ES-I3 (cell line): ENCODE results near the gene CDH26.
"Not testable (repeated sequence)": the region's sequence is repeated elsewhere in the genome, so short reads cannot be mapped to it uniquely, and the experiment has no call there.

Source experiments
- H3K36me3 ChIP-seq: 2 replicates; pipeline ENCODE4 v1.6.1; 2013; ENCODE audit warnings: mild to moderate bottlenecking, low read length, control low read depth, moderate library complexity; ENCODE audit not compliant: insufficient read depth
- H3K4me1 ChIP-seq: 2 replicates; pipeline ENCODE4 v1.6.1; 2013; ENCODE audit warnings: mild to moderate bottlenecking, control low read depth, low read length; ENCODE audit not compliant: insufficient read depth
- H3K9ac ChIP-seq: 2 replicates; pipeline ENCODE4 v1.6.1; 2013; ENCODE audit warnings: low read depth, mild to moderate bottlenecking, low read length, moderate library complexity
- H3K9me3 ChIP-seq: 2 replicates; pipeline ENCODE4 v1.6.1; 2013; ENCODE audit warnings: mild to moderate bottlenecking, low read length, moderate library complexity; ENCODE audit not compliant: control insufficient read depth, insufficient read depth

The CDH26 gene

GRCh38 chr20:60024801-60025200 lies 66.6 kb downstream of the CDH26 start:
- H3K9ac ChIP-seq: no peak overlapping the region
- no peaks in the 10 kb centered on the region for H3K4me1 ChIP-seq
- no peaks in the 10 kb centered on the region for H3K36me3 ChIP-seq
- H3K9me3 ChIP-seq: no peaks in the 10 kb centered on the region

- H3K36me3 ChIP-seq: no peaks in the 10 kb centered on the region
- H3K9me3 ChIP-seq: no peaks in the 10 kb centered on the region
- no peak overlapping the region for H3K9ac ChIP-seq
- no peaks in the 10 kb centered on the region for H3K4me1 ChIP-seq
Observed at GRCh38 chr20:60026010-60026409, 67.8 kb downstream of the CDH26 start.

GRCh38 chr20:60030471-60030870 lies 72.2 kb downstream of the CDH26 start:
- H3K9me3 ChIP-seq: 0 out of 2 replicates have a peak, but pooled peaks cover 2% of the 10 kb centered on the region
- H3K9ac ChIP-seq: no peak overlapping the region
- H3K36me3 ChIP-seq: no peaks in the 10 kb centered on the region
- peaks cover 4% of the 10 kb centered on the region; the same call in 1 of the 2 replicates for H3K4me1 ChIP-seq

- H3K4me1 ChIP-seq: peaks cover 4% of the 10 kb centered on the region; the same call in 1 of the 2 replicates
- no peaks in the 10 kb centered on the region for H3K36me3 ChIP-seq
- H3K9me3 ChIP-seq: peaks cover 8% of the 10 kb centered on the region
- H3K9ac ChIP-seq: no peak overlapping the region
Observed at GRCh38 chr20:60031107-60031506, 72.9 kb downstream of the CDH26 start.

- Histone ChIP-seq H3K9me3 (peaks cover 9% of the 10 kb centered on the region), H3K9ac (no peak overlapping the region), H3K4me1 (peaks cover 15% of the 10 kb centered on the region), H3K36me3 (no peaks in the 10 kb centered on the region)
Observed at GRCh38 chr20:60034231-60035110, 76.2 kb downstream of the CDH26 start.

DNA sequence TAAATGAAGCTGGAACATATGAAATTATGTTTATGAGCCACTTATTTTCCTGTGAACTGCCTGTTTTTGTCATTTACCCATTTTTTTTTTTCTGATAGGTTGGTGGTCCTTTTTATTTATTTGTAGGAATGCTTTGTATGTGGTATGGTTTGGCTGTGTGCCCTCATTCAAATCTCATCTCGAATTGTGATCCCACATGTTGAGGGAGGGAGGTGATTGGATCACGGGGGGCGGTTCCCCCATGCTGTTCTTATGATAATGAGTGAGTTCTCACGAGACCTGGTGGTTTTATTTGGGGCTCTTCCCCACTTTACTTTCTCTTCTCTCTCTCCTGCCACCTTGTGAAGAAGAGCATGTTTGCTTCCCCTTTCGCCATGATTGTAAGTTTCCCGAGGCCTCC lies 77.3 kb downstream of the CDH26 start:
- no peaks in the 10 kb centered on the region for H3K36me3 ChIP-seq
- peaks cover 9% of the 10 kb centered on the region for H3K9me3 ChIP-seq
- no peak overlapping the region for H3K9ac ChIP-seq
- H3K4me1 ChIP-seq: peaks cover 25% of the 10 kb centered on the region

GRCh38 chr20:60036346-60036745 lies 78.1 kb downstream of the CDH26 start:
- Histone ChIP-seq H3K9me3 (peaks cover 9% of the 10 kb centered on the region), H3K36me3 (no peaks in the 10 kb centered on the region), H3K4me1 (peaks cover 33% of the 10 kb centered on the region), H3K9ac (no peak overlapping the region)

DNA sequence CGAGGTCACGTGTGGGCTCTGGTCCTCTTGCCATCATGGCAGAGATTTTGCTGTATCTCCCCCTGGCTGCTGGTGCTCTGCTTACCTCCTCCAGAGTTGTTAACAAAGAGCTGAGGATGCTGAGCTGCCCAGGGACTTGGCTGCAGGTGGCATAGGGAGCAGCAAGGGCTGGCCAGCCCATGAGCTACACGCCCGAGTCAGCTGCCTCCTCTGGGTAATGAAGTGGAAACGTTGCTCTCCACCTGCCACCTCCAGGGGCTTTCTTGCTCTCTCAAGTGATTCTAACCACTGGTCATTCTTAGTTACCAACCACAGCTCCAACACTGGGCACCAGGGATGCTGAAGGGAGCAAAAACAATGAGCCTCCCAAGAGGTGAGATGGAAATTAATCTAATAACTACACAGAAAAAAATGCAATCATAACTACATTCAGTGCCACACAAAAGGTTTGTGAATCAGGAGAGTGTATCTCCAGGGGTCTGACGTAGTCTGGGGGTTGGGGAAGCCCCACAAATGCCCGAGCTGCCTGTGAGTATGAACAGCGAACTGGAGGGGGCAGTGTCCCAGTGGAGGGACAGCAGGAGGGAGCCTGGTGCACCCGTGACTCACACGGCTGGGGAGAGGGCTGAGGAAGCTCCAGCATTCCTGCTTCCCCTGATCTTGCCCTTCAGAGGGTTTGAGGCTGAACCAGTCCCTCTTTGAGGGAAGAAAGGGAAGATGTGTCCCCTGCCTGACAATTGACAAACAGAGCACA lies 78.7 kb downstream of the CDH26 start:
- peaks cover 9% of the 10 kb centered on the region for H3K9me3 ChIP-seq
- H3K36me3 ChIP-seq: no peaks in the 10 kb centered on the region
- H3K4me1 ChIP-seq: peaks cover 33% of the 10 kb centered on the region
- no peak overlapping the region for H3K9ac ChIP-seq

- Histone ChIP-seq H3K9ac (no peak overlapping the region), H3K9me3 (peaks cover 9% of the 10 kb centered on the region), H3K36me3 (no peaks in the 10 kb centered on the region), H3K4me1 (peaks cover 36% of the 10 kb centered on the region)
Observed at GRCh38 chr20:60038400-60039008, 80.3 kb downstream of the CDH26 start.

- H3K4me1 ChIP-seq: peaks cover 32% of the 10 kb centered on the region
Observed at GRCh38 chr20:60039526-60039925, 81.3 kb downstream of the CDH26 start.

DNA sequence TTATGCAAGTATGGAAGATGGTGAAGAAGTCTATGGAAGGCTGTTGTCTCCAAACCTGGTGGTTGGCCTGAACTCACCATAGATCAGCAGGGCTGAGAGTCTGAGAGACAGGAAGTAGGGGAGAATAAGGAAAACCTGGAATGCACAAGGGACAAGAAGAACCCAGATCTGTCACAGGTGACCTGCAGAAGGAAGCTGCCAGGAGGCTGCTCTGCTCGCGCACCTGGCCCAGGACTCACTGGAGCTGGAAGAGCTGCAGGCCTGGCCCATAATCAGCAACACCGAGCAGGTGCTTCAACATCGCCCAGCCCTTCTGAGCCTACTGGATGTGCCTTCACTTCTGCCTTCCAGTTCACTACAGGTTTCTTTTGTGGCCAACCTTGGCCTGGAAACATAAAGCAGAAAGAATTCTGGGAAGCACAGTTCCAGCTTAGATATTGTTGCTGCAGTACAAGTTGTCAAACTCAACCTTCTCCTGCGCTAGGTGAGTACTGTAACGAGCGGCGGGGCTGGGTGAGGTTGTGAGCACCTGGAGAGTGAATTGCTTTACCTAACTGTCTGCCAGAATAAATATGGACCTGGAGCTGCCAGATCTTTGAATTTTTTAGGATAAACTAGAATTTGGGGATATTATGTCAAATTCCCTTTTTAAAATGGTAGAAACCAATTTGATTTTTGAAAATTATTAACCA lies 82.4 kb downstream of the CDH26 start:
- no peak overlapping the region for H3K9ac ChIP-seq

More at GRCh38 chr20:60039526-60039925, 81.3 kb downstream of the CDH26 start:
- no peak overlapping the region for H3K9ac ChIP-seq
- no peaks in the 10 kb centered on the region for H3K36me3 ChIP-seq
- peaks cover 9% of the 10 kb centered on the region for H3K9me3 ChIP-seq

GRCh38 chr20:60041436-60042165 lies 83.4 kb downstream of the CDH26 start:
- not testable (repeated sequence) for H3K9ac ChIP-seq, H3K36me3 ChIP-seq, H3K9me3 ChIP-seq
- H3K4me1 ChIP-seq: peaks cover 32% of the 10 kb centered on the region

More for the DNA sequence above, 82.4 kb downstream of the CDH26 start:
- H3K9me3 ChIP-seq: peaks cover 6% of the 10 kb centered on the region
- H3K4me1 ChIP-seq: peaks cover 32% of the 10 kb centered on the region
- no peaks in the 10 kb centered on the region for H3K36me3 ChIP-seq

GRCh38 chr20:60043435-60043834 lies 85.2 kb downstream of the CDH26 start:
- Histone ChIP-seq H3K9me3 (no peaks in the 10 kb centered on the region), H3K36me3 (no peaks in the 10 kb centered on the region; the same call in 1 of the 2 replicates), H3K9ac (no peak overlapping the region), H3K4me1 (peaks cover 23% of the 10 kb centered on the region)
